HG03066 (cell line): ENCODE data around the gene AHRR.
A peak's percentile ranks its signal among the peaks of the same experiment; 100 is the strongest.

ENCODE experiments used
- ATAC-seq: cut with Tn5 transposase; IDR thresholded peaks from one replicate; pipeline ENCODE4 v1.9.1; 2021; ENCODE audit warnings: low read depth; ENCODE audit not compliant: unreplicated experiment

Gene AHRR

GRCh38 chr5:435961-436640 is 114.6 kb downstream of the AHRR start:
- ATAC-seq = no peak

GRCh38 chr5:436641-436975 is 115.1 kb downstream of the AHRR start:
- no peak for ATAC-seq

DNA sequence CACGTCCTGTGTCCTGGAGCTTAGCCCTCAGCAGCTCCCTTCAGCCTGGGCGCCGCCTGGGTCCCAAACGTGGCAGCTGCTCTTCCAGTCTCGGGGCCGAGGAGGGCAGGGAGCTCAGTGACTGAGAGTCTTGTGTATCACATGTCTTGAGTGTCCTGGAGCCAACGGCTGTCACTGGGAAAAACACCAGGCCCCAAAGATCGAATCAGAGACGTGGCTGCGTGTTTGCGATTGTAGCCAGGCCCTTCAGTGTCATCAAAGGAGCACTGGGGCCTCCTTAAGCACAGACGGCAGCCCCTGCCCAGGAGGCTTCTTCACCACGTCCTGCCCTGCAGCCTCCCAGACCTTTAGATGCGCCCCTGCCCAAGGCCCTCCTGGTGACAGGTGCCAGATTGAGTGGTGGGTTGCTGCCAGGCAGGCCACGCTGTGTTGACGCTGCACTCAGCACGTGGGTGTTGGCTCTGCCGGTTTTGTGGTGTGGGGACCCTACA is 115.8 kb downstream of the AHRR start:
- ATAC-seq = no peak

DNA sequence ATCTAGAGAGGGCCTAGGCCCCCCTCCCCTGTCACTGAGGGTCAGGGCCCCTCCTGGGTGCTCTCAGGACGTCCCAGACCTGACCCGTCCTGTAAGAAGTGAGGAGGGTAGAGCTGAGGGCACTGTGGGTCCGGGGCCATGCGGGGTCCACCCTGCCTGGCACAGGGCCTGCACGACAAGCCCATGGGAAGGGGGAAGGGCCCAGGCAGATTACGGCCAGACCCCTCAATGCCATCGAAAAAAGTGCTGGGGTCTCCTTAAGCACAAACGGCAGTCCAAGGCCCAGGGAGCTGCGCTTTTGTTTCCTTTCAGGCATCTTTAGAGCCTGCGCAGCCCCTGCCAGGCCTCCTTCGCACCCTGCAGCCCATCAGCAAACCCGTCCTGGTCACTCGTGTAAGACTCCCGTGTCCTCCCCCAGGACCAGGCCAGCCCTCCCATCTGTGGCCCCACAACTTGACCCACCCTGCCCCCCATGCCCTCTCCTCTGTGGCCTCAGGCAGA is 117.0 kb downstream of the AHRR start:
- no peak for ATAC-seq

GRCh38 chr5:439181-439580 is 117.7 kb downstream of the AHRR start:
- ATAC-seq = no peak

DNA sequence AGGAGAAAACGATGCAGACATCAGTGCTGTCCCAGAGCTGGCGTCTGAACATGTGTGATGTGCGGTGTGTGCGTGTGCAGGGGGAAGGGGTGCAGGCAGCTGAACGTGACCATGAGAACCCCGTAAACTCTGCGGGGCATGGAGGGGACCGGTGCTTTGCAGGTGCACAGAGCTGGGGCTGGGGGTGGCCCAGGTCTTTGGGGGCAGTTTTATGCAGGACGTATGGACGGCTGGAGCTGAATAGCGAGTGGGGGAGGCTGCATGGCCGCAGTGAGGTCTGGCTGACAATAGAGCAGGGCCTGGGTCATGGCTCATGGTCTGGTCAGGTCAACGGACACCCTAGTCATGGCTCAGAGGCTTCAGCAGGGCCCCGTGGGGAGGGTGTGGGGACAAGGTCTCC is 118.1 kb downstream of the AHRR start:
- no peak for ATAC-seq

- ATAC-seq = no peak
Observed at GRCh38 chr5:440401-441201, 119.1 kb downstream of the AHRR start.

GRCh38 chr5:441996-442334 is 120.5 kb downstream of the AHRR start:
- ATAC-seq = no peak

DNA sequence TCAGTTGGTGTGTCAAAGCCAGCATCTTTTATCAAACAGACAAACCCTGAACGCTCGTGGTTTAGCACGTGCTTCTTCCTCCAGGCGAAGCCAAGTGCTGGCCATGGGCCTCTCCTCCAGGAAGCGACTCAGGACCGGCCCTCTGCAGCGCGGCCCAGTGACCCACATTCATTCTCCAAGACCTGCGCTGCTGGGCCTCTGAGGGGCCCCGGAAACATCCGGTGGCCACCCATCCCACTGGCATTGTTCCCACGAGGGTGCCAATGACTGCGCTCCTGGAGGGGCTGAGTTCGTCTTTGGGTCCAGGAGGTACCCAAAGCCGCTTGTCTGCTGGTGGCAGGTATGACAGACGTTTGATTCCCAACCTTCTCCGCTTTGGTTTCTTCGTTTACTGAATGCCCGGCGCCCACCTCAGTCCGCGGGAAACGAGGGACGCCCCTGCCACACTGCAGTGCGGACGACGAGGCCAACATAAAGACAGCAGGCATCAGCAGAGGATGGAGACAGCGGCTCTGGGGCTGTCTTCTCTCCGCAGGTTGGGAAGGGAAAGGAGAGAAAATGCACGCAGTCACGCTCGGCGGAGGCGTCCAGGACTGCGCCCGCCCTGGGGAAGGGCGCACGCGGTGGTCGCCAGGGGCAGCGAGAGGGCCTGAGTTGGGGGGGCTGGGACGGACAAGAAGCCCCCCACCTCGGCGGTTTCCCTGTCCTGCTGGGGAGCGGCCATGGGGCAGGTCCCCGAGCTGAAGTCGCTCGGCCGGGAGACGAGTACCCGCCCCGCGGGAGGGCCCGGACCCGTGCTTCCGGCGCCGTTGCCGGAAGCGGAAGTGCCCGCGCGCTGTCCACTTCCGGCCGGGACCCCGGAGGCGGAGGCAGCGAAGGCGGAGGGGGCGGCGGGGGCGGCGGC is 121.1 kb downstream of the AHRR start, which contains the start of gene EXOC3:
EXOC3 (plus strand) TSS at position 842 of the 904 bp plus-strand sequence. CDS start 3,030 bp downstream, outside the sequence.
- ATAC-seq = peak; percentile 77

GRCh38 chr5:443239-444151 is 122.0 kb downstream of the AHRR start:
- ATAC-seq = peak; percentile 9

DNA sequence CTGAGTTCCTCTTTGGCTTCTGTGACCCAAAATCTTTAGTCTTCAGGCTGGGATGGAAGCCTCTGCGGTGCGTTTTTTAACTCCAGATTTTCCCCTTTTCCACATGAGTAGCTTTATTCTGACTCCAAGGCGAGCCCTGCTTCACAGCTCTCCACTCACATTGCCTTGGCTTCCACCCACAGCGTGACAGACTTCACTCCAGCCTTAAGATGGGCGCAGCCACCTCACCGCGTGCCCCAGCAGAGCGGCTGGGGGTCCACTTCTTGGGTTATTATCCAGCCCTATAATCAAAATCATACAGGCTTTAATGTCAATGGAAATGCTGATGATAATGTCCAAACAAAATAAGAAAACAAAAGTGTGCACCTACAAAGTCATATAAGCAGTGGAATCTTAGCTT is 122.7 kb downstream of the AHRR start:
- no peak for ATAC-seq

DNA sequence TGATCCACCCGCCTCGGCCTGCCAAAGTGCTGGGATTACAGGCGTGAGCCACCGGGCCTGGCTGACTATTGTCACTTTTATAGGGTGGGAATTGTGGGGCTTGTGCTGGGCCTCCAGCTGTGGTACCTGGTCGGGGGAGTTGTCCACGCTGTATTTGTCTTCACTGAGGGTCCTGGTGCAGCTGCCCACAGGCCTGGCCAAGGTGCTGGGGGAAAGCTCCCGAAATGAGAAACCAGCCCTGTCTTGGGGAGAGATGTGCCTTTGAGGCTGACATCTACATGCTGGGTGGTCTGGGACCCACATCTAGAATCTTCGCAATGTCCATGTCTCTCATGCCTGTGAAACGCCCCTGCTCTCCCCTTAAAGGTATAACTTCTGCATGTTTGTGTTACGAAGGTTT is 124.1 kb downstream of the AHRR start:
- no peak for ATAC-seq

DNA sequence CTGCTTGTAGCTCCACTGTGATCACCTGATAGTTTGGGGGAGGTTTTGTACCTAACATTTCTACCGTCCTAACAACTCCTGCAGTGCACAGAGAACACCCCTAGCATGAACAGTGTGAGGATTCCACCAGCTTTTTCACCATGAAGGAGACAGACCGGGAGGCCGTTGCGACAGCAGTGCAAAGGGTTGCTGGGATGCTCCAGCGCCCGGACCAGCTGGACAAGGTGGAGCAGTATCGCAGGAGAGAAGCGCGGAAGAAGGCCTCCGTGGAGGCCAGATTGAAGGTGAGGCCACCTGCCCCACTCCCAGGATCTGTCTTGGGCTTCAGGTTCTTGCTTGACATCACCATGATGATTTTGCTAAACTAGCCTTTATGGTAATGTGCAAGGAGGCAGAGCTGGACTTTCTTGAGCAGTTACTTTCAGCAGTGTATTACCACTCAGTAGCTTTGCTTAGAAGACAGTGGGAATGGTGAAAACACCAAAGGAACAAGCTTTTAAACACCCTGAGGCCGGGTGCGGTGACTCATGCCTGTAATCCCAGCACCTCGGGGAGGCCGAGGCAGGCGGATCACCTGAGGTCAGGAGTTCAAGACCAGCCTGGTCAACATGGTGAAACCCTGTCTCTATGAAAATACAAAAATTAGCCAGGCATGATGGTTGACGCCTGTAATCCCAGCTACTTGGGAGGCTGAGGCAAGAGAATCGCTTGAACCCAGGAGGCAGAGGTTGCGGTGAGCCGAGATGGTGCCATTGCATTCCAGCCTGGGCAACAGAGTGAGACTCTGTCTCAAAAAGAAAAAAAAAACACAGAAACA is 124.8 kb downstream of the AHRR start:
- no peak for ATAC-seq

- no peak for ATAC-seq
Observed at GRCh38 chr5:446883-447263, 125.4 kb downstream of the AHRR start.

GRCh38 chr5:447501-447900 is 126.0 kb downstream of the AHRR start:
- ATAC-seq = no peak

- ATAC-seq = no peak
Observed at GRCh38 chr5:448061-448765, 126.7 kb downstream of the AHRR start.

DNA sequence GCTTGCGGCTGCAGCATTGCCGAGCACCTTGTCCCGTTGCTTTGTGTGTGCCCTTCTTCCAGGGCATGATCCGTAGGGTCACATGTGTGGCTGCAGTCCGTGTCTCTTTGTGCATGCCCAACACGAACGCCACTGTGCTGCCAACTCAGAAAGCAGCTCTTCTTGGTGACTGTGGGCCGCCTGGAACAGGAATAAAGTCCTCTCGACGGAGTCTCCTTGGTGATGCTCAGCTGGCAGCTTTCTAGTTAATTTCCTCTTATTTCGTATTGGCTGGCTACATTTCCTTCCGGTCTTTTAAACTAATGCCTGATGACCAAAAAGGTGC is 127.2 kb downstream of the AHRR start:
- ATAC-seq = no peak

DNA sequence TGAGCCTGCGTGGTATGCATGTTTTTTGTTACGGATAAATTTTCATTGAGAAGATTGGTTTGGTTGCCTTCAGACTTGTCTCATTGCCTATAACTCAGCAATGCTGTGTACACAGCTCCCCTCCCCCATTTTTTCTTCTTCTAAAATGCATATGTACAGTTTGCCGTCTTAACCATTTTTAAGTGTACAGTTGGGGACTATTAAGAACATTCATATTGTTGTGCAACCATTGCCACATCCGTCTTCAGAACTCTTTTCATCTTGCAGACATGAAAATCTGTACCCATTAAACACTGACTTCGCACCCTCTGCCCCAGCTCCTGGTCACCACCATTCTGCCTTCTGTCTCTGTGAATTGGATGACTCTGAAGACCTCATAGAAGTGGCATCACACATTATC is 127.6 kb downstream of the AHRR start:
- ATAC-seq = no peak
